ENCODE measurements around the gene NUP93. TPM values are rescaled to one million over a fixed set of nuclear protein-coding genes. Genes with fewer than 3 reads are reported as not detected.

The NUP93 gene
- total and polyA plus RNA-seq, 2 donors (not counting 3 experiments of a cell fraction or from before 2014, with no cell fraction given): 62.3 to 124 TPM

GRCh38 chr16:56877486-56878182, 147.7 kb downstream of the NUP93 start:
- Histone ChIP-seq H3K36me3 (ENCODE audit: control insufficient read depth in 2 of 2, extremely low read depth in 1 of 2, insufficient read depth in 2 of 2, low read length in 2 of 2) (no peaks in the 10 kb centered on the region), H3K4me3 (replicated peaks in 1 of 3; ENCODE audit: insufficient read depth in 1 of 3, low read depth in 1 of 3, low read length in 3 of 3) (no peak overlapping the region), H2AFZ (ENCODE audit: low read depth, low read length) (no peak overlapping the region), H3K27me3 (ENCODE audit: control insufficient read depth in 2 of 2, insufficient read depth in 2 of 2, low read length in 2 of 2) (no peaks in the 10 kb centered on the region), H3K9me3 (replicated peaks; ENCODE audit: control insufficient read depth, insufficient read depth, low read length) (no peaks in the 10 kb centered on the region), H3K27ac (ENCODE audit: insufficient read depth, low read depth, low read length) (no peak overlapping the region), H3K4me2 (ENCODE audit: insufficient read depth, low read length) (no peak overlapping the region), H4K20me1 (replicated peaks; ENCODE audit: control insufficient read depth, extremely low read depth, insufficient read depth, low read length) (no peaks in the 10 kb centered on the region), H3K4me1 (ENCODE audit: control insufficient read depth, extremely low read depth, insufficient read depth, low read length) (no peaks in the 10 kb centered on the region), H3K9me1 (replicated peaks; ENCODE audit: control insufficient read depth, extremely low read depth, insufficient read depth, low read length) (no peaks in the 10 kb centered on the region), H3K9ac (replicated peaks; ENCODE audit: extremely low read depth, insufficient read depth, low read length) (no peak overlapping the region), H3K79me2 (ENCODE audit: control insufficient read depth, insufficient read depth, low read length) (no peaks in the 10 kb centered on the region)
- no peak for DNase-seq (ENCODE audit: low read depth, low spot score)
- CTCF ChIA-PET: interaction anchor here (1.1 kb wide), 1 partner anchor 16 kb away, joined by 3 read pairs; no protein-coding TSS in a partner anchor
- POLR2A ChIA-PET: no interaction called here
- BruUV-seq (replicated peaks): no TSS peak
- intact Hi-C loops (cut with micrococcal nuclease) (no loop called here), dilution Hi-C loops (cut with MboI; ENCODE audit: extremely low pct_ligation_motif_present, low sequenced_read_pairs) (no loop called here)
- TF ChIP-seq FOS (IDR thresholded peaks at IDR 0.05; ENCODE audit: borderline replicate concordance, insufficient read depth, low read length) (no peak), EZH2 (IDR thresholded peaks at IDR 0.05; ENCODE audit: borderline replicate concordance, low read depth, low read length, severe bottlenecking) (no peak), MYC (IDR thresholded peaks at IDR 0.05; ENCODE audit: low read depth, low read length) (no peak), POLR2AphosphoS5 (IDR thresholded peaks at IDR 0.05; ENCODE audit: insufficient read depth, low read depth, low read length) (no peak)
- FAIRE-seq: no peak

- H3K4me3 ChIP-seq (replicated peaks in 1 of 3; ENCODE audit: insufficient read depth in 1 of 3, low read depth in 1 of 3, low read length in 3 of 3): no peak overlapping the region
- H3K4me2 ChIP-seq (ENCODE audit: insufficient read depth, low read length): no peak overlapping the region
- H3K79me2 ChIP-seq (ENCODE audit: control insufficient read depth, insufficient read depth, low read length): no peaks in the 10 kb centered on the region
- no peak overlapping the region for H3K9ac ChIP-seq (replicated peaks; ENCODE audit: extremely low read depth, insufficient read depth, low read length)
- ChIA-PET CTCF (interaction anchor here (1.1 kb wide), 1 partner anchor 15 kb away, joined by 3 read pairs; no protein-coding TSS in a partner anchor), POLR2A (no interaction called here)
- intact Hi-C loops (cut with micrococcal nuclease) (no loop called here), dilution Hi-C loops (cut with MboI; ENCODE audit: extremely low pct_ligation_motif_present, low sequenced_read_pairs) (no loop called here)
- H3K36me3 ChIP-seq (ENCODE audit: control insufficient read depth in 2 of 2, extremely low read depth in 1 of 2, insufficient read depth in 2 of 2, low read length in 2 of 2): no peaks in the 10 kb centered on the region
- H2AFZ ChIP-seq (ENCODE audit: low read depth, low read length): no peak overlapping the region
- no peaks in the 10 kb centered on the region for H3K27me3 ChIP-seq (ENCODE audit: control insufficient read depth in 2 of 2, insufficient read depth in 2 of 2, low read length in 2 of 2)
- no peaks in the 10 kb centered on the region for H3K9me3 ChIP-seq (replicated peaks; ENCODE audit: control insufficient read depth, insufficient read depth, low read length)
- FAIRE-seq (no peak), DNase-seq (ENCODE audit: low read depth, low spot score) (no peak)
- TF ChIP-seq JUN (IDR thresholded peaks at IDR 0.05; ENCODE audit: borderline replicate concordance, insufficient read depth, insufficient read length, low read depth) (no peak), POLR2A (IDR thresholded peaks at IDR 0.05; ENCODE audit: low read depth, low read length) (no peak), CTCF (IDR thresholded peaks at IDR 0.05; ENCODE audit: extremely low read depth in 1 of 2, insufficient read depth in 1 of 2, low read depth in 1 of 2, low read length in 2 of 2) (no peak), FOS (IDR thresholded peaks at IDR 0.05; ENCODE audit: borderline replicate concordance, insufficient read depth, low read length) (no peak), EZH2 (IDR thresholded peaks at IDR 0.05; ENCODE audit: borderline replicate concordance, low read depth, low read length, severe bottlenecking) (no peak), MAX (IDR thresholded peaks at IDR 0.05; ENCODE audit: insufficient read depth, insufficient read length) (no peak), GATA2 (IDR thresholded peaks at IDR 0.05; ENCODE audit: insufficient read depth, insufficient read length, low read depth, low read length) (no peak), MYC (IDR thresholded peaks at IDR 0.05; ENCODE audit: low read depth, low read length) (no peak), POLR2AphosphoS5 (IDR thresholded peaks at IDR 0.05; ENCODE audit: insufficient read depth, low read depth, low read length) (no peak)
- H3K4me1 ChIP-seq (ENCODE audit: control insufficient read depth, extremely low read depth, insufficient read depth, low read length): no peaks in the 10 kb centered on the region
- no TSS peak for BruUV-seq (replicated peaks)
- no peaks in the 10 kb centered on the region for H4K20me1 ChIP-seq (replicated peaks; ENCODE audit: control insufficient read depth, extremely low read depth, insufficient read depth, low read length)
- H3K9me1 ChIP-seq (replicated peaks; ENCODE audit: control insufficient read depth, extremely low read depth, insufficient read depth, low read length): no peaks in the 10 kb centered on the region
- no peak overlapping the region for H3K27ac ChIP-seq (ENCODE audit: insufficient read depth, low read depth, low read length)
Observed at GRCh38 chr16:56878282-56878854, 148.4 kb downstream of the NUP93 start.
